NCI-H510A treated with DMSO at 0.1 percent for 48 hours (cell line): ENCODE measurements around the gene SLC13A1.

ENCODE experiments used
- DNase-seq: peaks from one replicate; lab custom pipeline; 2025; lab: John Stamatoyannopoulos, UW

The SLC13A1 gene

DNA sequence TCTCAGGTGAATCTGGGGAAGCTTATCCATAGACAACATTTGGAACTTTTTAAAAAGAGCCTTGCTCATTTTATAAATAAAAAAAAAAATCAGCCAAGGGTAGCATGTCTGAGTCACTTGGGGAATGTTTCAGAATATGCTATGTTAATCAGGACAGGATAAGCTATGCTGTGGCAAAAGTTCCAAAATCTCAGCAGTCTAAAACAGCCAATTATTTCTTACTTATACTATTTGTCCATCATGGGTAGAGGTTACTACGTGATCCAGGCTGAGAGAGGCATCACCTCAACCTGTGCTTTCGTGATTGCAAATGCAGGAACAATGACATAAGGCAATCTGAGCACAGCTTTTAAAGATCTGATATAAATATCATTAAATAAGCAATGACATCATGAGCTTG, 6.5 kb downstream of the SLC13A1 start:
- DNase-seq, result no peak

DNA sequence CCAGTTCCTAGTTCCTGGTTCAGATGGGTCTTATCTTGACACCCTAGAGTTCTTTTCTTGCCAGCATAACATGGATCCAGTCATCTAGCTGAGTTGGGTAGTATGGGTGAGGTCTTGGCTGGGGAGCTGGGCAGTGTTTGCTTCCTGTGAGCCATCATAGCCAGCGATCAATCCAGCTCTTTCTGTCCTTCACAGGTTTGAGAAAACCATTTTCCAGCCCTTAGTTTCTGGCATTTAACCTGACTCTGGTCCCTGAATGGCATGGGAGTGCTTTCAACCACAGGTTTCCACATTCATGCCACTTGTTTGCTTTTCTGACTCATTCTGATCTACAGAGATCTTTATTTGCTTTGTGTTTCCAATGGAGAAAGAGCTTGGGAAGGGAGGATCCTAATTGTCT, 8.6 kb downstream of the SLC13A1 start:
- DNase-seq, result peak; percentile 5

DNA sequence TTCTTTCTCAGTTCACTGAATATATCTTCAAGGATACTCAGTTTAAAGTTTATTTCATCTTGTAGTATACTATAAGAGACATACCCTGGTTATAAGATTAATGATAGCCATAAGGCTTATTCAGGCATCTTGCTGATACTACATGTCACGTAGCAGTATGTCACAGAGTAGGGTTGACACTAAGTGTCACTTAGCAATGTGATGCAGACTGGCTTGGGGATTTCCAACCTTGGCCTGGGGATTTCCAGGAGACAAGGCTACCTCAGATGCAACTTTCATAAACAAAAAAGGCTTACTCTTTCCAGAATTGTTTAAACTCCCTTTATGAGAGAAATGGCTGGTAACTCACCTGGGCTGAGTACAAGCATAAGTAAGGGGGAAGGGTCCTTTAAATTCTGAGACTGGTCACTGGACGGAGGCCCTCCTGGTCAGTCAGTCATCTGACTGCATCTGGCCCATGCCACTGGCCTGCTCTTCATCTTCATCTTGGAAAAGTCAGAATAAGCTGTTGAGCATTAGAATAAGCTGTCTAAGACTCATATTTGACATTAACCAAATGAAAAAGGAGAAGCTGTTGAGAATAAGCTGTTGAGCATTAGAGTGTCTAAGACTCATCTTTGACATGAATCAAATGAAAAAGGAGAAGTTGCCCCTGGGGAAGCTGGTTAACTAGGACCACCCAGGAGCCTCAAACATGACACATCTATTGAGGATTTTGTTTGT, 9.5 kb downstream of the SLC13A1 start:
- no peak for DNase-seq

DNA sequence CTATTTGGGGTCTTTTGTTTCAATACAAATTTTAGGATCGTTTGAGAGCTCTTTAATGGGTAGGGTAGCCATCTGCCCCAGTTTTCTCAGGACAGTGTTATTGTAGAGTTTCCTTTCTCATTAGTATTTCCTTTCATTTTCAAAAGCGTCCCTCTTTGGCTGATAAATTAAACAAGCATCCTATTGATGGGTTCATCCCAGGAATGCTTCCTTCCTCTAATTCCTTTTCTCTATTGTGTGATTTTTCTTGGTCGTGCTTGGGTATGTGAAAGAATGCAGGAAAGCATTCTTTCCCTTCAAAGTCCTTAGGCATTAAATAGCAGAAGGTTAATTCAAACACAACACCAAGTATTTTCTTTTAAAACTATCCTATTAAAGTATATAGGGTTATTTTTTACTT, 14.0 kb downstream of the SLC13A1 start:
- no peak for DNase-seq

DNA sequence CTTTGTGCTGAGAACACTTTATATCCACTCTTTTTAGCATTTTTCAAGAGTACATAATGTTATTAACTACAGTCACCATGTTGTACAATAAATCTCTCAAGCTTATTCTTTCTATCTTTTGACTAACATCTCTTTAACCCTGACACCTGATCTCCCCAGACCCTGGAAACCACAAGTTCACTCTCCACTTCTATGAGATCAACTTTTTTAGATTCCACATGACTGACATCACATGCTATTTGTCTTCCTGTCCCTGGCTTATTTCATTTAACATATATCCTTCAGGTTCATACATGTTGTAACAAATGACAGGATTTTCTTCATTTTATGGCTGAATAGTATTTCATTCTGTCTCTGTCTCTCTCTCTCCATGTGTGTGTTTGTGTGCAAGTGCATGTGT, 15.5 kb downstream of the SLC13A1 start:
- DNase-seq, result no peak

DNA sequence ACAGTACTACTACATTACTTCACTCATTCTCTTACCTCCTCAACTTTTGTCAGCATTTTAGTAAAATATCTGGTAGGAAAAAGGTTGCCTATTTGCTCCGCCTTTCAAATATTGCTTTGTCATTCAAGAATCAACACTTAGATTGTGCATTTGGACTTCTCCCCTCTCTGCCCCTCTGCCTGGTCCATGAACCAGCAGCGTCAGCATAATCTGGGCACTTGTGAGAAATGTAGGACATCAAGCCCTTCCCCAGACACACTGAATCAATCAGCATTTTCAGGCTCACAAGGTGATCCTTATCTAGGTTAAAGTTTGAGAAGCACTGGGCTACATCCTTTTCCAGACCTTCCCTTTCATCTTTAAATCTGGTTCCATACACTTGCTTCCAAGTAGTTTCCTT, 16.3 kb downstream of the SLC13A1 start:
- no peak for DNase-seq

DNA sequence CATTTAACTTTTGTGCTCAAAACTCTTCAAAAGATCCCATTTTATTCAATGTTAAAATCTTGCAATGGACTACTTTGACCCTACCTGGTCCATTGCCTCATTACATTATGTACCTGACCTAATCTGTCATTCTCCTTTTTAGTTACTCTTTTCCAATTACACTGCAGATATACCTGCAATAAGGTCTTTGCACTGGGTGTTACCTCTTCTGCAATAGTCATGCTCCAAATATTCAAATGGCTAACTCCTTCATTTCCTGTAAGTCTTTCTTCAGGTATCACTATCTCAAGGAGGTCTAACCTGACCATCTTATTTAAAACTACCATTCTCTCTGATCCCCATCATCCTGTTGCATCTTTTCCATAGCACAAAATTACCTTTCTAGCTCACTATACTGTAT, 22.3 kb downstream of the SLC13A1 start:
- DNase-seq, result no peak

DNA sequence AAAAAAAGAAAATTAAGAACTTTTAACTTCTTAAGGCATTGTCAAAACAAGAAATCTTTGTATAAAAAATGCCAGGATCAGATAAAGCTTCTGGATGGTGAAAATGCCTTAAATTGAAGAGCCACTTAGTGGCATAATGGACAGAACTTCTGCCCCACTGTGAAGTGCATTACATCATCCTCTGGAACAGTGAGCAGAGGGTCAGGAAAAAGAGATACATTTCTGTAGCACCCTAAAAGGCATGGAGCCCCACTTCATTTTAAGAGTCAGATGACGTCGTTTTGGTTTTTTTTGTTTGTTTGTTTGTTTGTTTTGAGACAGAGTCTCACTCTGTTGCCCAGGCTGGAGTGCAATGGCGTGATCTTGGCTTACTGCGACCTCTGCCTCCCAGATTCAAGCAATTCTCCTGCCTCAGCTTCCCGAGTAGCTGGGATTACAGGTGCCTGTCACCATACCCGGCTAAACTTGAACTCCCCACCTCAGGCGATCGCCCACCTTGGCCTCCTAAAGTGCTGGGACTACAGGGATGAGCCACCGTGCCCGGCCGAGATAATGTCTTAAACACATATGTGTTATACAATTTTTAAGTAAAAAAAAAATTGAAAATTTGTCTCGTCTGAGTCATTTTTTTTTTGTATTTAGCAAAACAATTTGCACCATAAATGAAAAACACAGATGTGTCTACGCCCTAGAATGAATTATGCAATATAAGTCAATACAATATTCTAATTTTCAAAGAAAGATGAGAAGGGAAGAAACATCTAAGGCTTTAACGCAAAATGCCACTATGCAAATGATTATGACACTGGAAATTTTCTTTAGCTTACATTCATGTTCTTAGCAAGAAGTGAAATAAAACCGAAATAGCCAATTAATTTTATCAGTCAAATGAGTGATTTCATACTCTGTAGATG, 29.2 kb downstream of the SLC13A1 start:
- DNase-seq, result no peak

DNA sequence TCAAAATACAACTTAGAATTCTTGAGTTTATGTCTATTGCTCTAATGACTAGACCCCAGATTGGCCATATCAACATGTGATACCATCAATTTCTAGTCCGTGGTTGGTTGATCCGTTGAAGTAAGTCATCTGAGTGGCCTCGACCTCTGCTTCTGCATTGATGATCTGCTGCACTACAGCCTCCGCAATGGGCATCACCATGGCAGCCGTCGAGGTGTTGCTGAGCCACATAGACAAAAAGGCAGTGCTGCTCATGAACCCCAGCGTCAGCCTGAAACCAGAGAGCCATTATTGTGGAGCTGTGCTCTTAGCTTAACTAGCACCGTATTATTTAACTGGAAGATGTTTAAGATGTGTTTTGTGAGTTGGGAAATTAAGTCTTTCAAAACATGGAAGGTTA, 30.7 kb downstream of the SLC13A1 start:
- DNase-seq, result no peak

DNA sequence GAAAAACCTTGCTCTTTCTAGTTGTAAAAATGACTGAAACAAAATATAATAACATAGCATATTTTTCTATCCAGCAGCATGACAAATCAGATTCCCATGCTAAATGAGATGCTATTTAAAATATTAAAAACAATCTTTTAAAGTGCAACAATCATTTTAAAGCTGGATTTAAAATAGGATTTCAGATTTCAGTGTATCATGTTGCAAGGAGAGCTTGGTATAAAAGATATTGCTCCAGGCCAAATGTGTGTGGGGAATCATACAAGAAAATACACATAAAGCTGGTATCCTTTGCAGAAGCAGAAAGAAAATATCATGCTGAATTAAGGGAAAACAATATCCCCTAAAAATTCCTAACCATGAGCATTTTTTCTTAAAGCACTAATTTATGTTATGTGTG, 42.2 kb downstream of the SLC13A1 start:
- no peak for DNase-seq

DNA sequence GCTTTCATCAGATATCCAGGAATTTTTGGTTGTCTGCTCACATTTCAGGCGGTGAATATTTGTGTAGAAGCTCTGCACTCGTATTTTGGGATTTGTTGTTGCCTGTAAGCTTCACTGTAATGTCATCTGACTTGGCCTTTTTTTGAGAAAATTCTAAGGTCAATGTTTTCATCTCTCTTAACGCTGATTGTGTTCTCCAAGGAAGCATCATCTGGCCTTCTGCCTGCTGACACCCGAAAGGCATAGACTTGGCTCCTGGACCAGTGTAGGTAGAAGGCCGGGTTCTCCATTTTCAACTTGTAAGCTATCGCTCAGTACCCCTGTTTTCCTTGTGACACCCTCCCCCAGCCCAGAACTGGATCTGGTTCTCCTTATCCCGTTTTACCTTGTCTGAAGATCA, 44.2 kb downstream of the SLC13A1 start:
- no peak for DNase-seq

DNA sequence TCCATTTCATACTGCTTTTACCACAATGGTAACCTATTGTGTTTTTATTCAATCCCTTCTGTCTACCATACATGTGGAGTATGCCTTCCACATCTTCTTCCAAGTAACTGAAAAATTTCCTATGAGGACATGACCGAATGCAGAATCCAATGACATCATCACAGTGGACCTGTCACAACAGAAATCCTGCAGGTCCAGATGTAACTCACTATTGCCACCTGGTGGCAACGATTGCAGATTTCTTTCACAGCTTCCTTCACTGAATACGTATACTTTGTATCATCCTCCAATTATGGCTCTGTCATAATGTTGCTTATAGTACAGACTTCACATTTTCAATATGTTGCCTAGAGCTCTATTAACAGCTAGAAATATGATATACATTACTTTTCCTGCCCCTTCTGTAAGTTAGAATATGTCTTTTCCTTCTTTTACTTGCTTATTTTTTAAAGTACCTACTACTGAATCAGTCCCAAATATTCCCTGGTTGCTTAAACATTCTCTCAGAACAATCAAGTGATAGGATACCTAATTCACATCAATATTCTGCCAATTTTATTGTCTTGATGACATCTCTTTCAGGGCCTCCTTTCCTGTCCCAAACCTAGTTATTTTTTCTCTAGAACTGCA, 45.4 kb downstream of the SLC13A1 start:
- DNase-seq, result peak; percentile 67

DNA sequence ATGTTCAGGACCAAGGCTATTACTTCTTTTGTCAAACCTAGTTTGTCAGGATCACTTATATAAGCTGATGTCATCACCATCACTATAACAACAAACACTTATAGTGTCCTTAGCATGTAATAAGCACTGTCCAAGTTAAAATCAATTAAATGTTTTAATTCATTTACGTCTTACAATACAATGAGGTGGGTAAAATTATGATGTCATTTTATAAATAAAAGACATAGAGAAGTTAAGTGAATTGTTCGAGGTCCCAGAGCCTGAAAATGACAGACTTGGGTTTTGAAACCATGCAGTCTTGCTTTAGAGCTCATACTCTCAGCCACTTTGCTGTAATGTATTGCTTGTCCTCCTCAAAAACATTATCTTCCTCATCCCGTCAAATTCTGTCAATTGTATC, 48.3 kb downstream of the SLC13A1 start:
- no peak for DNase-seq

DNA sequence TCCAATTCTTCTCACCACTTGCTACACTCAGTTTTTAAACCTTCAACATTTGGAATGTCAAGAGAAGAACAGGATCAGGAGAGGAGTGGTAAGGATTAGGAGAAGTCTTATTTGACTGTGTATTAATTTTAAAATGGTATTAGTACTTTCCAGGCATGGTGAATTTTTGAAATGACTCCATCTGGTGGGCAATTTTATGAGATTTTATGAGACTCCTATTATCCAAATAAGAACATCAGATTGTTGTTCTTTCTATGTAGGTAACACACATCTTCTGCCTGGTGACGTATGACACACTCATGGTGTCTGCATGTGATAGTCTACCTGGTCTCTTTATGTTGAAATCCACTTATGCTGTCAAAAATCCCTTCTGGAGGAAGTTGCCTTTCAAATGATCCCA, 51.0 kb downstream of the SLC13A1 start:
- DNase-seq, result no peak

DNA sequence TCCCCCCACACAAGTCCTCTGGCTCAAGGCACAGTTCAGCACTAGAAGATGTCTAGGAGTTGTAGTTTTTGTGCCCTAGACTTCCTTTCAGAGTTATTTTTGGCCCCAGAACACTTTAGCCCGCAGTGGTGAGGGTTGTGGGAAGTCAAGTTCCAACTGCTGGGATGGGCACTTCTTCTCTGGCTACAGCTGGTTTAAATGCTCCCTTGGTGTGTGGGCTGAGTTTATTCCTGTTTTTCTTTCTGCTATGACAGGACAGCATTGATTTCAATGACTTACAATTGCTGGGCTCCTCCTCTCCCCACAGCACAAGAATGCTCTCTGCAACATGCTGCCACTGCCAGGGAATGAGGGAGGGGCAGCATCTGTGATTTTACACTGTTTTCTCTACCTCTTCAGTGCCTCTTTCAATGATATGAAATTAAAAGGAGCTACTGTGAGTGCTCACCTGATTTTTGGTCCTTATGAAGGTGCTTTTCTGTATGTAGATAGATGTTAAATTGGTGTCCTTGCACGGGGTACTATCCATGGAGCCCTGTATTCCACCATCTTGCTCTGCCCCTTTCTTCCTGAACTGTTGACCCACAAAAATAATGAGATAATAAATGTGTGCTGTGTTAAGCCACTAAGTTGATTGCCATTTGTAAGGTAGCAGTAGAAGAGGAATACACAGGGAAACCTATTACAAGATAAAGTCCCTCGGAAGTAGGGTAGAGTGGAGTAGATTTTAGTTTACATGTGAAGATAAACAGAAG, 56.3 kb downstream of the SLC13A1 start:
- no peak for DNase-seq

DNA sequence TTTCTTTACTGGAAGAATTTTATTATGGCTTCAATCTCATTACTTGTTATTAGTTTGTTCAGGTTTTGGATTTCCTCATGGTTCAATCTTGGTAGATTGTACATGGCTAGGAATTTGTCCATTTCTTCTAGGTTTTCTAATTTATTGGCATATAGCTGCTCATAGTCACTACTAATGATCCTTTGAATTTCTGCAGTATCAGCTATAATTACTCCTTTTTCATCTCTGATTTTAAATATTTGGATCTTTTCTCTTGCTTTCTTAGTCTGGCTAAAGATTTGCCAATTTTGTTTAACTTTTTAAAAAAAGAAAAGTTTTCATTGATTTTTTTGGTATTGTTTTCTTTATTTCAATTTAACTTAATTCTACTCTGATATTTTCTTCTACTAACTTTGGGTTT, 59.2 kb downstream of the SLC13A1 start:
- DNase-seq, result no peak

DNA sequence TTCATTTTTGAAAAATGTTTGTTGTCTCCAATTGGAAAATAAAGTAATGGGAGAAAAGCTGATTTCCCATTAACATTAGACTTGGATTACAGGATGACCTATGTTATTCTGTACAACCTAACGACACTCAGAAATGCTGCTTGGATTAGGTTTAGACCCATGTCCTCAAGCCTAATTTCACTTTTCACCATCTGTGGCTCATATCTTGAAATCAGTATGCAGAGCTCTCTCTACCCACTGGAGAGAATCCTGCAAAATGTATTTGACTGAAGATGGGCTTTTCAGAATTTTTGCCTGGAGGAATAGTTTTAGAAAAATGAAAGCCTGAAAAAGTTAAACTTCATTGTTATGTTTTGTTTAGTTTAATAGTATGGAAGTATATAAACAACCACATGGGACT, 63.8 kb downstream of the SLC13A1 start:
- DNase-seq, result no peak

DNA sequence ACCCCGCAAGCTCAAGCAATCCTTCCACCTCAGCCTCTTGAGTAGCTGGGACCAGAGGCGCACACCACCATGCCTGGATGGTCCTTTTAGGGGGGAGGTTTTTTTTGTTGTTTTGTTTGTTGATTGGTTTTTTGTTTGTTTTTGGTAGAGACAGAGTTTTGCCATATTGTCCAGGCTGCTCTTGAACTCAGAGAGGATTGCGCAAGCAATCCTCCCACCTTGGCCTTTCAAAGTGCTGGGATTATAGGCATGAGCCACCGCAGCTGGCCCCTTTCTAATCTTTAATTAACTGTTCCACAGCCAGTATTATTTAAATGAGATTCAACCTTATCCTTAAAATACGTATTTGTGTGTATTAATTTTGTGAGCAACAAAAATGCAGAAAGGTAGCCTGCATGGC, 65.8 kb downstream of the SLC13A1 start:
- DNase-seq, result no peak

DNA sequence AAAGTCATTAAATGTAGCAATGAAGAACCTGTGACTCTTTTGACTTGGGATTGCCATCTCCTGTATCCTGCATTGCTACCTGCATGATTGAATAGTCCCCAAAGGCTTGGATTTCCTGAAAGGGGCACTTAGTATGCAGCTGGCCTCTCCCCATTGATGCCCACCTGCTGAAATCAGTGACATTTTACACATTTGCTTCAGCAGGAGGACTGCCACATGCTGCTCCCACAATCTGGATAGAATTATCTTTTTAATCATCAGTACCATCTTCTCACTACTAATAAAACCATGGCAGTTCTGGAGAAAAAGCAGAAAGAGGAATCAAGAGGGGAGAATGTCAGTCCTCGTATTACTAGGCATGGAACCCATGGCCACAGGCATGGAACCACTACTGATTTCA, 67.8 kb downstream of the SLC13A1 start:
- DNase-seq, result no peak

DNA sequence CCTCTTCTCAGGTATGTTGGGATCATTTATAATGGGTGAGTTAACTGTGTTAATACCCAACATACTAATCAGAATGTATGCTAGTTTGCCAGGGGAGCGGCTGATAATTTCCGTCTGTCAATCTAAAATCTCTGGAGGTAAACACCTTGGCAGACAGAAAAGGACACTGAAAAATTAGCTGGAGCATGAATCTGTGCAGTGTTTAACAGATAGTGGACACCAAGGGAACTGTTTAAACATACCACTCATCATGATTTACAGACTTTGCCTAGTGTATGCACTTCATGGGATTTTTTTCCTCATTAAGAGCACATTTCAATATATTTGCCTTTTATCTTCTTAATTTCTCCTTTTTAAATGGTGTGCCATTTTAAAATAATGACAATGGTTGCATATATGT, 68.2 kb downstream of the SLC13A1 start:
- DNase-seq, result no peak

DNA sequence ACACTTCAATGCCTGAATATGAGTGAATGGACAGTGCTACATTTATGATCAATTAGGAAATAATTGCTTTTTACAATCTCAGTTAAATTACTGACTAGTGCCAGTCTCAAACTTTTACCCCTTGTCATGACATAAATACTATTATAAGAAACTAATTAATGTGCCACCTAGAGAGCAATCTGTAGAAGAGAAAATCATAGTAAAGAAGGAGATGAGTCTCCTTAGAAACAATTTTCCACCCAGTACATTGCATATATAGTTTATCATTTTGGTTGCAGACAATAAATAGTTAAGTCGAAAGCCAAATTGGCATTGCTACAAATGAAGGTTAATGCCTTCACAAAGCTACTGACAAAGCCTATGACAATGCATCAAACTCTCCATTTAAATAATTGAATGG, 68.6 kb downstream of the SLC13A1 start:
- DNase-seq, result no peak

DNA sequence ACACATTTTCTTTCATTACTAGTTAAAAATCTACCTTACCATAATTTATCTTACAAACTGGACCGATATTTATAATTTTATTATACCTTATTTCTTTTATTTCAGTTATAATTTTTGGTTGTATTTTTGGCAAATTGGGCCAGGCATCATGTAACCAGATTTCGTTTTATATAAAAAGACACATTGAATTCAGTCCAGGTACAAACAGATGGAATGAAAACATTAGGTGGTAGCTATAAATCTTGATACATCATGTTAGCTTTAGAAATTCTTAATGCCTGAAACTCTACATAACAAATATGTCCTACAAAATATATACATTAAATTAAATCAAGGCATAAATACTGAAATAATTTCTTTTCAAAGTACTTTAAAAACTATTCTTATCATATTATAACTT, 73.1 kb downstream of the SLC13A1 start:
- no peak for DNase-seq
